HG02763 (cell line): Measurements from ENCODE around the gene FNDC5.
A peak's percentile ranks its signal among the peaks of the same experiment; 100 is the strongest.

Source experiments
- ATAC-seq: cut with Tn5 transposase; IDR thresholded peaks from one replicate; pipeline ENCODE4 v1.9.1; 2021; ENCODE audit warnings: mild to moderate bottlenecking, moderate library complexity; ENCODE audit not compliant: unreplicated experiment

FNDC5 gene

GRCh38 chr1:32867151-32867550, 3.6 kb downstream of the FNDC5 start:
- ATAC-seq, result no peak

- no peak for ATAC-seq
These were observed 4.9 kb downstream of the FNDC5 start for GRCh38 chr1:32865639-32866405.

- ATAC-seq, result no peak
These were observed 6.2 kb downstream of the FNDC5 start for GRCh38 chr1:32864375-32865019.

- no peak for ATAC-seq
These were observed 6.8 kb downstream of the FNDC5 start for GRCh38 chr1:32863881-32864245.

- no peak for ATAC-seq
These were observed 7.4 kb downstream of the FNDC5 start for GRCh38 chr1:32863218-32863880.

GRCh38 chr1:32861904-32862695, 8.6 kb downstream of the FNDC5 start:
- no peak for ATAC-seq

GRCh38 chr1:32860566-32860965, 10.1 kb downstream of the FNDC5 start:
- ATAC-seq, result no peak

GRCh38 chr1:32859915-32860314, 10.8 kb downstream of the FNDC5 start:
- no peak for ATAC-seq

GRCh38 chr1:32858791-32859190, 11.9 kb downstream of the FNDC5 start:
- ATAC-seq, result no peak

- no peak for ATAC-seq
These were observed 12.6 kb downstream of the FNDC5 start for GRCh38 chr1:32858136-32858535.

- no peak for ATAC-seq
These were observed 14.7 kb downstream of the FNDC5 start for GRCh38 chr1:32855861-32856617.

- ATAC-seq, result no peak
These were observed 22.2 kb downstream of the FNDC5 start for GRCh38 chr1:32848354-32849063.

GRCh38 chr1:32831878-32832277, 38.8 kb downstream of the FNDC5 start:
- no peak for ATAC-seq

GRCh38 chr1:32830092-32830852, 40.4 kb downstream of the FNDC5 start:
- no peak for ATAC-seq

GRCh38 chr1:32828341-32828740, 42.4 kb downstream of the FNDC5 start:
- ATAC-seq, result no peak

GRCh38 chr1:32825181-32825580, 45.5 kb downstream of the FNDC5 start:
- no peak for ATAC-seq

- peak; percentile 38 for ATAC-seq
These were observed 51.7 kb downstream of the FNDC5 start for GRCh38 chr1:32818804-32819541.
